Ecto neural progenitor cell (in vitro differentiated cells): Measurements from ENCODE around the gene DCDC1.
A peak's percentile ranks its signal among the peaks of the same experiment; 100 is the strongest.
"Not testable (repeated sequence)": the region's sequence is repeated elsewhere in the genome, so short reads cannot be mapped to it uniquely, and the experiment has no call there.

Experiments used
- DNase-seq: peaks from one replicate; pipeline ENCODE4 v3.0.0-alpha.2; 2018; ENCODE audit warnings: low spot score

The DCDC1 gene

GRCh38 chr11:31326470-31327148, 42.9 kb downstream of the DCDC1 start:
- no peak for DNase-seq

GRCh38 chr11:31325160-31325559, 44.4 kb downstream of the DCDC1 start:
- DNase-seq: no peak

DNA sequence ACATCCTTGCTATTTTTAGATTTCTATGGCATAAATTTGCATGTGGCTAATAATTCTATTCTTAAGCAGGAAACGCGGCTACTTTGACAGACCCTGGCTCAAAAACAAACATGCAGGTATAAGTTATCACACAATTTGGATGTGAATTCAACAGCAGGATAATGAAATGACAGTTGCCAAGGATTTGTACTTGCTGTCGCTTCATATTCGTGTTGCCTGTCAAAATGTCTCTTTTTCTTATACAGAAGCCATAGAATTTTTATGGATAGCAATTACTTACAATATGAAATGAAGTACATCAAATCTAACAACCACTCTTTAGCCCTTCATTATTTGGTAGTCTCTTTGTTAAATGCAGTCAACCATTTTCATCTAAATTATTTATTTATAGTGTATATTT, 46.4 kb downstream of the DCDC1 start:
- DNase-seq: no peak

DNA sequence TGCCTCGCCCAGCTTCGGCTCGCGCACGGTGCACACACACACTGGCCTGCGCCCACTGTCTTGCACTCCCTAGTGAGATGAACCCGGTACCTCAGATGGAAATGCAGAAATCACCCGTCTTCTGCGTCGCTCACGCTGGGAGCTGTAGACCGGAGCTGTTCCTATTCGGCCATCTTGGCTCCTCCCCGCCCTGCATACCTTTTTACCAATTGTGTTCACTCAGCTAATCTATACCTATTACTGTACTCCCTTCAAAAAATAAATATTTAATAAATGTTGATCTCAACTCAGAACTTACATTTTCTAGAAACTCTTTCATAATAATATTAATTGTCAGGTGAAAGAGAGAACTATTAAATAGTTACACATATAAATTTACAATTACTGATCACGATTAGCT, 48.0 kb downstream of the DCDC1 start:
- not testable (repeated sequence) for DNase-seq

DNA sequence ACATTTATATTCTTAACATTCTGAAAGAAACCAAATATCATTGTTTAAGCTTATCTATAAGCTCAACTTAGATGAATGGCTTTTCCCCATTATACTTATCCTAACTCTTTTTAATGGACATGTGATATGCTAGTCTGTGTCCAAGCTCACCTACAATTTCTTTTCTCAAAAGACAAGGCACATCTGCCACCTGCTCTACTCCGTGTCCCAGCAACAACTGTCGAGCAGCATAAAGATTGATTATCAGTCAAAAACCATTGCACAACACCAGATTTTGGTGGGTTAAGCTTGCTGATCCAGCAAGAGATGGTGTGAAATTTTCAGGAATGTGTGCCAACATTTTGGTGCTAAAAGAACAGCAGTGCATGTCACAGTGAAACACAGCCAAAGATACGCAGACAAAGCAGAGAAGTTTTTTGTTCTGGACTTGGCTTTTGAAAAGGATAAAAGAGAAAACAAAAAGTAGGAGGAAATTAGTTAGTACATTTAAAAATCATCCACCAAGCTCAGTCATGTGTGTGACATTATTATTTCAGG, 65.8 kb downstream of the DCDC1 start:
- no peak for DNase-seq

- DNase-seq: no peak
Measured at GRCh38 chr11:31301549-31302510, 67.7 kb downstream of the DCDC1 start.

GRCh38 chr11:31295308-31295707, 74.2 kb downstream of the DCDC1 start:
- no peak for DNase-seq

- not testable (repeated sequence) for DNase-seq
Measured at GRCh38 chr11:31273527-31273926, 96.0 kb downstream of the DCDC1 start.

DNA sequence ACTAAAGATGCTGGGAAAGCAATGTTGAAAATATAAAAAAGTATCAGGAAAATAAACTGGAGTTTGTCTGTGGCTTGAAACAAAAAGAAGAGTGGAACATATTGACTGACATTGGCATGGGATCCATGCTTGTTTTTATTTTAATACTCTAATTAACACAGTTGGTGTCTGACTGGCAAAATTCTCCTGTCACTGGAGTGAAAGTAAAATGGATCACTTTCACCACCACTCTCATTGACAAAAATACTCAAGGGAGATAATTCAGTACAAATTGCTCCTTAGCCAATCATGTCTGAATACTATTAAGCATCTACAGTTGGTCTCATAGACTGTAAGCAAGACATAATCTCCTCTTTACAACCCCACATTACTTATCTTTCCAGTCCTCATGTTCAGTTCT, 101.8 kb downstream of the DCDC1 start:
- DNase-seq: no peak

DNA sequence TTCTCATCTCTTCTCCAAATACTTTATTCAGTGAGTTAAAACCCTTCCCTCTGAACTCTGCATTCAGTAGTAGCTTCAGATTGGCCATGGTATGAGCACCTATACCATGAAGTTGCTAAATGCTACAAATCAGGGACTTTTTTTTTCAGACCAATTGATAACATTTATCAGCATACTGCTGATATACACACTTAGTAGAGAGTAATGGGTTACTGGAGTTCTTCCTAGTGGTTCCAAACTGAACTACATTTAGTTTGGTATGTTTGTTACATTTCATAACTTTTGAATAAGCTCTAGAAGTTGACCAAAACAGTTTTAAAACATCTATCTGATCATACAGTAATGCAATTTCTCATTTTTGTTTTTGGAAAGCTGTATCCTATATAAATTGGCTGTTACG, 104.7 kb downstream of the DCDC1 start:
- DNase-seq: no peak

DNA sequence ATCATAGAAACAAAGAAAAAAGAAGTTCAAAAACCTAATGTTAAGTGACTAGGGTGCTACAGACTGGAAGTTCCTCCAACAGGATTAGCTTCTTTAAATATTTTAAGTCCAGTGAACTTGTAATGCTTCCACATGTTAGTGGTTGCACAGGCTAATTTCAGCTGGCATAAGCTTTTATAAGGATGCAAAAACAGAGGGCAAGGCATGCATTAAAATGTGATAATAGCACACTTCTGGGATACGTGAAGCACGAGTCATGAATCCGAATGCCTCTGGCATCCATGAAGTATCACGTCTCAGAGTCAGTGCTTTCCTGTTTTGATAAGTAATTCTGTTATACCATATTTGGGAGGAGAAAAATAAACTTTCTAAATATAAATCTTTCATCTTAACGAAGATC, 106.8 kb downstream of the DCDC1 start:
- no peak for DNase-seq

DNA sequence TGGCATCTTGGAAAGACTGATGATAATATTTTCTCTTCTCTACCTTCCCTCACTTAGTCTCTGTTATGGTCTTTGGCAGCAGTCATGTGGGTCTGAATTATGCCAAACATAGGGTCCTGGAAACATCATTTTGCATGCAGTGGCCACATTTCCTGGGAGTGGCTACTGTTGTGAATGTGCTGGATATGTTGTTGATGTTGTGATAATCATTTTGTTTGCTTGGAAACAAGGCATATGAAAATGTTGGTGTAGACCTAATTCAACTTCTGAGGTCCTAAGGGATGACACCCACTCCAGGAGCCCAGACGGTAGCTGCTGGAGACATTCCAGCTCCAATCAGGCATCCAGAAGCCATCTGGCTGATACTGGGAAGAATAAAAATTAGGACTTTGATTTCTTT, 109.7 kb downstream of the DCDC1 start:
- DNase-seq: no peak

GRCh38 chr11:31254415-31254814, 115.1 kb downstream of the DCDC1 start:
- no peak for DNase-seq

GRCh38 chr11:31248768-31249167, 120.8 kb downstream of the DCDC1 start:
- DNase-seq: no peak

DNA sequence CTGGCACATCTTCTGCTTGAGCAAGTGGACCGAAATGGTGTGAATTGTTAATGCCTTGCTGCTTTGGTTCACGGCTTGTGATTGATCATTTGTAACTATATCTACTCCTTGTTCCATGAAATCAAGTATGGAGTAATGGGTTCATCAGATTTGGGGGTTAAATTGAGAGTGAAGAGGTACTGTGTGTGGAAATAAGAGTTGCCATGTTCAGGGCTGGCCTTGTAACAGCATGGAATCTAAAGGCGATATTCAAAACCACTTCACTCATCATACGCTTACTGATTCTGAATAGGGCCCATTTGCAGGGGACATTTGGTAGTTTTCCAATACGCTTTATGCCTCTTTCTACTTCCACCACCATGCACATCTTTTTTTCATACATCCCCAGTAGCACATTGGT, 122.2 kb downstream of the DCDC1 start:
- no peak for DNase-seq

- DNase-seq: no peak
Measured at GRCh38 chr11:31246451-31247165, 122.9 kb downstream of the DCDC1 start.

DNA sequence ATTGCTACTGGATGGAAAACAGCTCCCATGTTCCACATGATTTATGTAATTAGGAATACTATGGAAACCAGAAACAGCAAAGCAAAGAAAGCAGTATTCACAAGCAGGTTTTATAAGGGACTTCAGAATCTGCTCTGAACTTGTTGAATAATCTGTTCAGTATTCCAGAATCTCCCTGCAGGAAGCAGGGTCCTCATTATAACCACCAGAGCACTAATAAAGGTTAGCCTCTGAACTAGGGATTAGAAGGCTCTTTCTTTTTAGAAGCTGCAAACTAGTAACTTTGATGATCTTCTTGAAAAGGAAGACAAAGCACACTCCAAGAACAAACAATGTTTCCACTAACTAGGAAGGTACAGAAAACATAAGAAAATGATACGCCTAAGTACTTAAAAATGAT, 125.8 kb downstream of the DCDC1 start:
- no peak for DNase-seq

DNA sequence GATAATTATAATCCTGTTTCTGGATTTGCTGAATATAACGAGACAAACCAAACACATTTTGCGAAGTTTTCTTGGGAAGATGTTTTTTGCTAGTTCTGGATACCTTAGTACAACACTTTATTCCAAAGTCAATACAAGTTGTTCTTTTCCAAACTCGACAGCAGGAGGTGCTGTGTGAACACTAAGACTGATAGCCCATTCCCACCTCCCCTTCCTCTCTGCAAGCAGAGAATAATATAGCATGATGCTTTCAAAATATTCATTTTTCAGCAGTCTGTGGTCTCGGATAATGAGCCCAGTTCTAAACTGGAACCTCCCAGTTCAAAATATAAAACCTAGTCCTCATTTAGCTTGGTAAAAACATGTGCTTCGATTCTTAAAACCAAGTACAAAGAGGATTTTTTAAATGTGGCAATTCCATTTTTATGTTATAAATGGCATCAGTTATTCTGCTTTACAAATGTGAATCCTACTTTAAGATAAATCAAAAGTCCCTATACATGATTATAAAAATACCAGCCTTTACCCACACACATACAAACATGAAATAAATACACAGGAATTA, 129.1 kb downstream of the DCDC1 start:
- DNase-seq: no peak

DNA sequence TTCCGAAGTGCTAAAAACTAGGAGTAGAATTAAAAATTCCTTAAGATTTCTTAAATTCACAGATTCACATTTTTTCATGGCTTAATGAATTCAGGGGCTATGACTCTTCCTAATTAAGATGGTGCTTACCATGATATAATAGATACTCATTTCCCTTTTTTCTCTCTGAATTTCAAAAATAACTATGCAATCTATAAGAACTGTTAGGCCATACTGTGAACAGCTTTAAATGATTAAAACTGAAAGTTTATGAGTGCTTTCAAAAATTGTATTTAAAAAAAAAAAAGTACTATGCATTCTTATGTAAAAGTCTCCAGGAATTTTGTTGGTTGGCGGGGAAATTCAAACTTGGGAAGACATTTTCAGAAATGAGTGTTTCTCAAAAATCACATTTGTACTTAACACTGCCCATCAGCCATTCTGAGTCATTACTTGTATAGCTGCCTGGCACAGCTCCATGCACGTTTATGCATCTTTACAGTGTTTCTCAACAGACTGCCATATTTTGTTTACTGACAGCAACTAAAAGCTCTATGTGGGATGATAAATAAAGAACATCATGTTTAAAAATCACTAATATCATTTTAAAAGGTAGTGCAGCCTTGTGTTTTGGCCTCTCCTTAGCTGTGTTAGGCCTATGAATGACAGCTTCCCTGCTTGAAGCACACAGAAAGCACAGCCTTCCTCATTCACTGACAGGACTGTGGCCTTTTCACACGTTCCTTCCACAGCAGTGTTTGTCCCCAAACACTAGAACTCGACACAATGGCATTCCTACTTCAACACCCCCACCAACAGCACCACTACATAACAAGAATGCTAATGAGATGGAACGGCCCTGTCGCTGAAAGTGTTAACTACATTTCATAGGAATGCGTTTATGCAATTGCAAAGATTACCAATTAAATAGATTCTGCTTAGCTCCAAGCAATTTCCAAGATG, 131.4 kb downstream of the DCDC1 start:
- DNase-seq: peak; percentile 55

DNA sequence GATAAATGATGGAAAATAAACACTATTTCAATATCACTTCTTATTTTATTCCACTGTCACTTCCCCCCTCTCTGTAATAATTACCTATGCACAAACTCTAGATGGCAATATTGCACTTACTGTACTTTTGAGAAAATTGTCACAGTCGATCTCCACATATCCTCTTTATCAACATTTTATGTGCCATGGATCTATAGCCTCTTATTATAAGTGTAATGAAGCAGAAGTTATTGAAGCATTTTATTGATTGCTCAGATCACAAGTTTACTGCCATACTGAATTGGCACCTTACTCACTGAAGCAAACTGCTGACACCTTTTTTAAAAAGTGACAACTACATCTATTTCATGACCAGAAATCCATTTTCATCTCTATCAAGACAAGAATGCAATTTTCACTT, 133.4 kb downstream of the DCDC1 start:
- no peak for DNase-seq

- no peak for DNase-seq
Measured at GRCh38 chr11:31233425-31233824, 136.1 kb downstream of the DCDC1 start.
